AG09319 (cell line): Measurements from ENCODE around the gene CPS1.

Experiments used
- DNase-seq: peaks from one replicate; pipeline ENCODE4 v3.0.0-alpha.2; 2010; ENCODE audit warnings: low read depth; ENCODE audit errors: extremely low read depth
- TF ChIP-seq, protein P1 (sequence below): IDR thresholded peaks from 2 replicates; pipeline ENCODE4 v1.5.1; 2011; ENCODE audit warnings: low read depth, mild to moderate bottlenecking, inconsistent platforms, low read length, moderate library complexity

CPS1 gene

DNA sequence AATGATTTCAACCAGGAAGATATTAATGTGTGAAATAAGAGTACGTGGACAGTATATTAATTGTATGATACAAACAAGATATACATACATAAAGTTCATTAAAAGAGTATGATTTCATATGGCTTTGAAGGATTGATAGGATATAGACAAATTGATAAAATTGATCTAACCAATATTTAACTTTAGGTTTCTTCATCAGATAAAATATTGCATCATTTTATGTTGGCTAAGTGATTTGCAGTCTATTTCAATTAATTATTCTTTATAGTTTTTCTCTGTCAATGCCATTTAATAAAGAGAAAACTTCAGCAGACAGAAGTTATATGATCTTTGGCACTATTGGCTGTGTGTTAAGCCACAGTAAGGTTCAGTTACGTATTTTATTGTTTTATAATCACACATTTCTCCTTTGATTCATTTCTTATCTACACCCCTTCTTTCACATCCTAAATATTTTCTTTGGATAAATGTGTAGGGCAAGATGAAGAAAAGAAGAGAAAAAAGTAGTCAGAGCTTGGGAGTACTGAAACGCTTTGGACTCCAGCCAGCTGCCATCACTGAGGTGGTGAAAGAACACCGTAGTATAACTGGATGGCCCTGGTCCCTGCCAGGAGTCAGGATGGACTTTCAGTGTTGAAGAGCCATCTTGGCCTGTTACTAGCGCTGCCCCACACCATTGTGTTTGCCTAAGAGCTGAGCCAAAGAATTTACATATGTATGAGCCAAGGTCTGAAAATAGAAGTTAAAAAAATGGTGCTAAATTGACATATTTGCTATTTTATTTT is 9.8 kb upstream of the CPS1 start:
- TF ChIP-seq, protein P1, sequence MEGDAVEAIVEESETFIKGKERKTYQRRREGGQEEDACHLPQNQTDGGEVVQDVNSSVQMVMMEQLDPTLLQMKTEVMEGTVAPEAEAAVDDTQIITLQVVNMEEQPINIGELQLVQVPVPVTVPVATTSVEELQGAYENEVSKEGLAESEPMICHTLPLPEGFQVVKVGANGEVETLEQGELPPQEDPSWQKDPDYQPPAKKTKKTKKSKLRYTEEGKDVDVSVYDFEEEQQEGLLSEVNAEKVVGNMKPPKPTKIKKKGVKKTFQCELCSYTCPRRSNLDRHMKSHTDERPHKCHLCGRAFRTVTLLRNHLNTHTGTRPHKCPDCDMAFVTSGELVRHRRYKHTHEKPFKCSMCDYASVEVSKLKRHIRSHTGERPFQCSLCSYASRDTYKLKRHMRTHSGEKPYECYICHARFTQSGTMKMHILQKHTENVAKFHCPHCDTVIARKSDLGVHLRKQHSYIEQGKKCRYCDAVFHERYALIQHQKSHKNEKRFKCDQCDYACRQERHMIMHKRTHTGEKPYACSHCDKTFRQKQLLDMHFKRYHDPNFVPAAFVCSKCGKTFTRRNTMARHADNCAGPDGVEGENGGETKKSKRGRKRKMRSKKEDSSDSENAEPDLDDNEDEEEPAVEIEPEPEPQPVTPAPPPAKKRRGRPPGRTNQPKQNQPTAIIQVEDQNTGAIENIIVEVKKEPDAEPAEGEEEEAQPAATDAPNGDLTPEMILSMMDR: no peak
- DNase-seq: no peak

- TF ChIP-seq, protein P1: no peak
- DNase-seq: no peak
Measured at GRCh38 chr2:210548031-210548430, 8.4 kb upstream of the CPS1 start.

- TF ChIP-seq, protein P1: no peak
- DNase-seq: no peak
Measured at GRCh38 chr2:210548878-210549384, 7.5 kb upstream of the CPS1 start.

DNA sequence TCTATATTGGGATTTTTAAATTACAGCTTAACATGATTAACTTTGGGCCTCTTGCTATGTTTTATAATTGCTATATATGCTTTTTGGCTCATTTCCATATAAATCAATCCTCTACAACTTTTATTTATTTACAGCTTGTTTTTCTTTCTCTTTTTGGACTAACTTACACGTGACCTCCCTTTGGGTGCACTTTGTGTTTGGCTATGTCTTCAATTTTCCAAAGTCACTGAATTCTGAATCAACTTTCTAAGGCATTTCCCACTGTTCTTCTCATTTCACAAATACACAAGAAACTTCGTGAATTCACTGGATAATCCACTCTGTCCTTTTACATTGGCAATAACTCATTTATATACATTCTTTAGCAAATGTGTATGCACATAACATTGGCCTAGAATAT is 5.4 kb upstream of the CPS1 start:
- DNase-seq: no peak
- TF ChIP-seq, protein P1: no peak

GRCh38 chr2:210553373-210553772 is 3.0 kb upstream of the CPS1 start:
- no peak for DNase-seq

DNA sequence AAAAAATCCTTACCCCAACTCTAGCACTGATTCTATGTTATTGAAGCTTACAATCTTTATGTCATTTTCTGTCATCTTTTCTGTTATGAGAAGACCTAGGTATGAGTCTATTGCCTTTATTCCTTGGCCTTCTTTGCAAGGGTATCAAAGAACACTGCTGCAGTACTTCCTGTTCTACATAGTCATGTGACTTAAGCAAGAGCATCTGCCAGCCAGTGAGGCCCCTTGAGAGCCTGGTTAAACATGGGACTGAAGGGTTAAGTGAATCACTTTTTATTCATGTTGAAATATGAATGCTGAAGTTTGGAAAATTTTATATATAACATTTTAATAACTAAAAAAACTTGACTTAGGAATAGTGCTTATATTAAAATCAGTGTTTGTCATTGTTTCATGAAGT is 844 bp upstream of the CPS1 start:
- DNase-seq: no peak
- TF ChIP-seq, protein P1: no peak

More at GRCh38 chr2:210553373-210553772, 3.0 kb upstream of the CPS1 start:
- TF ChIP-seq, protein P1: no peak

GRCh38 chr2:210557721-210558120 is 1.3 kb downstream of the CPS1 start:
- no peak for DNase-seq

More at GRCh38 chr2:210557721-210558120, 1.3 kb downstream of the CPS1 start:
- TF ChIP-seq, protein P1: no peak
